Measurements from ENCODE around the gene RPL15. TPM values are rescaled to one million over a fixed set of nuclear protein-coding genes. Genes with fewer than 3 reads are reported as not detected.
A peak's percentile ranks its signal among the peaks of the same experiment; 100 is the strongest.
"Not testable (repeated sequence)": the region's sequence is repeated elsewhere in the genome, so short reads cannot be mapped to it uniquely, and the experiment has no call there.

RPL15 gene
- total RNA-seq = 1,000 to 10,000 TPM; 1,296 to 1,829 (median 1,447) TPM

- DNase-seq (ENCODE audit: low spot score in 2 of 2) = peak; percentile 92 to 94
- Histone ChIP-seq H3K4me1 (peaks cover 0 to 52% (median 17%) of the 10 kb centered on the region in 4 donors), H3K27me3 (no peaks in the 10 kb centered on the region), H3K4me3 (peak within 1 kb of the TSS; percentile 75 to 97 (median 92)), H3K27ac (peak within 1 kb of the TSS; percentile 89 to 97 (median 94)), H3K9me3 (no peaks in the 10 kb centered on the region), H3K36me3 (peaks cover 0 to 43% (median 4%) of the 10 kb centered on the region in 3 donors)
- WGBS, 2 donors = 0% methylated on average over 40 to 55 of the region's 64 CpGs
- TF ChIP-seq EP300 (IDR thresholded peaks at IDR 0.05) = peak; percentile 90 to 100
- TF ChIP-seq CTCF (IDR thresholded peaks at IDR 0.05) = peak; percentile 54 to 95 (median 80)
- peak; percentile 97 to 98 for TF ChIP-seq POLR2A (IDR thresholded peaks at IDR 0.05)
Observed at GRCh38 chr3:23916886-23917678, at the start of gene RPL15, which contains the start of gene NKIRAS1. TSS of gene RPL15 (plus strand) at chr3:23917132. CDS start at chr3:23917860, 728 bp downstream. TSS of gene NKIRAS1 (minus strand) at chr3:23916990. CDS start at chr3:23910904, 6,086 bp downstream.

- Histone ChIP-seq H3K27me3 (no peaks in the 10 kb centered on the region), H3K9me3 (no peaks in the 10 kb centered on the region), H3K4me1 (peaks cover 0 to 50% (median 22%) of the 10 kb centered on the region in 4 donors), H3K36me3 (no peaks in the 10 kb centered on the region), H3K4me3 (no peak overlapping the region), H3K27ac (no peak overlapping the region)
- 55 to 68% methylated on average over 1 of the region's 1 CpG for WGBS, 2 donors
- TF ChIP-seq CTCF (IDR thresholded peaks at IDR 0.05) = no peak
- TF ChIP-seq POLR2A (IDR thresholded peaks at IDR 0.05) = no peak
- DNase-seq (ENCODE audit: low spot score in 2 of 2) = no peak
Observed at GRCh38 chr3:23867400-23867799, 49.5 kb upstream of the RPL15 start.

- TF ChIP-seq POLR2A (IDR thresholded peaks at IDR 0.05) (no peak), CTCF (IDR thresholded peaks at IDR 0.05) (no peak), EP300 (IDR thresholded peaks at IDR 0.05) (no peak)
- H3K27ac ChIP-seq = no peak overlapping the region
- WGBS, 2 donors = 54% methylated on average over 1 of the region's 1 CpG
- no peak for DNase-seq (ENCODE audit: low spot score in 2 of 2)
- H3K27me3 ChIP-seq = no peaks in the 10 kb centered on the region
- H3K4me1 ChIP-seq = peaks cover 0 to 50% (median 22%) of the 10 kb centered on the region in 4 donors
- H3K9me3 ChIP-seq = no peaks in the 10 kb centered on the region
- no peaks in the 10 kb centered on the region for H3K36me3 ChIP-seq
- H3K4me3 ChIP-seq = no peak overlapping the region
Observed at GRCh38 chr3:23867838-23868237, 49.1 kb upstream of the RPL15 start.

- Histone ChIP-seq H3K36me3 (no peaks in the 10 kb centered on the region), H3K4me1 (peaks cover 0 to 60% (median 20%) of the 10 kb centered on the region in 4 donors), H3K4me3 (no peak overlapping the region), H3K27me3 (no peaks in the 10 kb centered on the region), H3K9me3 (no peaks in the 10 kb centered on the region), H3K27ac (no peak overlapping the region)
- no peak for DNase-seq (ENCODE audit: low spot score in 2 of 2)
- TF ChIP-seq CTCF (IDR thresholded peaks at IDR 0.05) = no peak
- no peak for TF ChIP-seq EP300 (IDR thresholded peaks at IDR 0.05)
- TF ChIP-seq POLR2A (IDR thresholded peaks at IDR 0.05) = no peak
- WGBS, 2 donors = 84 to 87% methylated on average over 4 of the region's 4 CpGs
Observed at GRCh38 chr3:23869977-23870662, 46.8 kb upstream of the RPL15 start.

- not testable (repeated sequence) for H3K9me3 ChIP-seq; DNase-seq (ENCODE audit: low spot score in 2 of 2); H3K27ac ChIP-seq; H3K4me3 ChIP-seq; H3K27me3 ChIP-seq; H3K36me3 ChIP-seq
- H3K4me1 ChIP-seq = peaks cover 0 to 60% (median 17%) of the 10 kb centered on the region in 4 donors
- 63 to 80% methylated on average over 1 to 4 of the region's 5 CpGs for WGBS, 2 donors
Observed at GRCh38 chr3:23870663-23871043, 46.3 kb upstream of the RPL15 start.

GRCh38 chr3:23871361-23871760 lies 45.6 kb upstream of the RPL15 start:
- H3K4me3 ChIP-seq; DNase-seq (ENCODE audit: low spot score in 2 of 2); H3K27me3 ChIP-seq; H3K27ac ChIP-seq; H3K36me3 ChIP-seq; H3K9me3 ChIP-seq: not testable (repeated sequence)
- no CpG with 5 or more reads among the region's 34 CpGs for WGBS, 2 donors
- peaks cover 0 to 60% (median 16%) of the 10 kb centered on the region in 4 donors for H3K4me1 ChIP-seq

Measured in tibial nerve (tissue), 4 donors.